IgD-negative memory B cell (primary cell): Measurements from ENCODE around the gene KCNB1. TPM values are rescaled to one million over a fixed set of nuclear protein-coding genes. Genes with fewer than 3 reads are reported as not detected.

Experiments
- H3K27ac Mint-ChIP-seq, 3 donors: one replicate each; pipeline ENCODE4 v1.8.0; 2020 to 2022; ENCODE audit warnings: mild to moderate bottlenecking in 3 of 3, mixed read lengths in 3 of 3, moderate library complexity in 1 of 3
- H3K27me3 Mint-ChIP-seq: one replicate; pipeline ENCODE4 v1.8.0; 2021; ENCODE audit warnings: mixed read lengths
- H3K36me3 Mint-ChIP-seq: one replicate; pipeline ENCODE4 v1.8.0; 2020; ENCODE audit warnings: mild to moderate bottlenecking, mixed read lengths
- H3K4me1 Mint-ChIP-seq, 3 donors: one replicate each; pipeline ENCODE4 v1.8.0; 2020 to 2022; ENCODE audit warnings: mixed read lengths in 3 of 3, mild to moderate bottlenecking in 1 of 3
- H3K4me3 Mint-ChIP-seq, 4 donors: one replicate each; pipeline ENCODE4 v1.8.0; 2020 to 2022; ENCODE audit warnings: mild to moderate bottlenecking in 4 of 4, mixed read lengths in 4 of 4, moderate library complexity in 3 of 4
- H3K9me3 Mint-ChIP-seq, 3 donors: one replicate each; pipeline ENCODE4 v1.8.0; 2020 to 2021; ENCODE audit warnings: mixed read lengths in 3 of 3, mild to moderate bottlenecking in 1 of 3
- polyA plus RNA-seq: library from polyadenylated mRNA; unstranded; fragments of 300-500 nt; fragmentation: Illumina TruSeq; gene quantifications from one replicate; pipeline ENCODE4 v1.2.3, GENCODE V29; 2021

Gene KCNB1
- polyA plus RNA-seq, 1 donor from 2014 or later, result not detected

DNA sequence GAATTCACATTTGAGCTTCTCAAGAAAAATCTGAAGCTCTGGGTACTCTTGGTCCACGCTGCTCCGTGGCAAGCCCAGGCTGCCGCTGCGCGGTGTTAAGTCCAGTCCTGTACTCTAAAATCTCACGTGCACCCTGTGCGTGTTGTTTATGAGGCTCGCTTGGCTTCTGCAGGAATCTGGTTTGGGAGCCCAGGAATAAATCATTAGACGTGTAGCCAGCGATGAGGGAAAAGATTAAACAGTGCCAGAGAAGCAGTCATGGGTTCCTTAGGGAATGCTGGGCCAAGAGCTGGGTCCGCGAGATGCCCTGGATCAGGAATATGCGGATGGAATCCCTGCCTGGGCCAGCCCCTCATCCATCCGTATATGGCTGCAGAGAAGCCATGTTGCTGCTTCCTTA, 87.3 kb downstream of the KCNB1 start:
- no peaks in the 10 kb centered on the region for H3K36me3 Mint-ChIP-seq
- H3K4me3 Mint-ChIP-seq, result no peak overlapping the region
- no peak overlapping the region for H3K27ac Mint-ChIP-seq
- peaks cover 16% of the 10 kb centered on the region for H3K27me3 Mint-ChIP-seq
- H3K4me1 Mint-ChIP-seq, result no peaks in the 10 kb centered on the region
- peaks cover 0 to 1% (median 0%) of the 10 kb centered on the region in 3 donors for H3K9me3 Mint-ChIP-seq

DNA sequence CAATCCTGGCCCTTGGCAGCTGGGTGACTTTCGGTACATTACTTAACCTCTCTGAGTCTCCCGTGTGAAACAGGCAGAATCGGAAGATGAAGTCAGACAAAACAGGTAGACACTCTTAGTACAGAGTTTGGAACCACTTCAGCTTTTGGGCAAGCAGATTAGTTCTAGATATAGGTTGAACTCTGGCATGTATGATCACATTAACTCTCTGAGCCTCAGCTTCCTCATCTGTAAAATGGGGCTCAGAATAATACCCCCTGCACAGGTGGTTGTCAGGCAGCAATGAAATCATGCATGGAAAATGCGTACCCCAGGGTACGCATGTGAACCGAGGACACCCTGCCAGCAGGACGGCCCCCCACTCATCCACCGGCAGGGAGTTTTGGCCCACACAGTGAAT, 87.7 kb downstream of the KCNB1 start:
- no peak overlapping the region for H3K4me3 Mint-ChIP-seq
- H3K27me3 Mint-ChIP-seq, result peaks cover 16% of the 10 kb centered on the region
- peaks cover 0 to 1% (median 0%) of the 10 kb centered on the region in 3 donors for H3K9me3 Mint-ChIP-seq
- no peaks in the 10 kb centered on the region for H3K36me3 Mint-ChIP-seq
- H3K4me1 Mint-ChIP-seq, result no peaks in the 10 kb centered on the region
- H3K27ac Mint-ChIP-seq, result no peak overlapping the region

DNA sequence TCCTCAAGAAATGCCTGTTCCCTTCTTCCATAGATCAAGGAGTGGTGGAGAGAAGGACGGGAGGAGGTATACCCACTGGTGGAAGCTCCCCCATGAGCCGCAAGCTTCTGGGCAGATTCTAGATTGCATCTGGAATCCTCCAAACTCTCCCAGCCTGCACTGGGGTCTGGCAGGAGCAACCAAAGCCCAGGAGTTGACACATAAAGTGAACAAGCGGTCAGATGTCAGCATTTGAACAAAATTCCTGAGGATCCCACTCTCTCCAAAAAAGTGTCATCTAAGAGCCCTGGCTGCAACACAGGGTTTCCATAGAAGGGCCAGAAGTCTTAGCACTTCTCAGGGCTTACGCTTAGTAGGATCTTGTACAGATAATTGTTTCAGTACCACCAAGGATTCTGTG, 88.2 kb downstream of the KCNB1 start:
- Mint-ChIP-seq H3K27me3 (peaks cover 16% of the 10 kb centered on the region), H3K9me3 (peaks cover 0 to 1% (median 0%) of the 10 kb centered on the region in 3 donors), H3K4me3 (no peak overlapping the region), H3K36me3 (no peaks in the 10 kb centered on the region), H3K4me1 (no peaks in the 10 kb centered on the region), H3K27ac (no peak overlapping the region)

DNA sequence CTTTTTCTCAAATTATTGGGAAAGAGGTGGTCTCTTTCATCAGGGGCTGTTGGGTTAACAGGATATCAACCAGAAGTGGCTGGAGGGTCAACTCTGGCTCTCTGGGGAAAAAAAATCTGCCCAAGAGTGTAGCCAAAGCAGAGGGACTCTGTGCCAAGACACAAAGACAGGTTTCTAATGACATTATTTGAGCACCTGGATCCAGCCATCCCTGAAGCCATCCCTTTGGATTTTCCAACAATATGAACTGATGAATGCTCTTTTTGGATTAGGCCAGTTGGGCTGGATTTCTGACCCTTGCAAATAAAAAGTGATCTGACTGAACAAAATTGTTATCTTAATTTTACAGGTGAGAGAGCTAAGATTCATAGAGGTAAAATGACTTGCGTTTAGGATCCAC, 88.7 kb downstream of the KCNB1 start:
- H3K27me3 Mint-ChIP-seq, result peaks cover 18% of the 10 kb centered on the region
- H3K4me3 Mint-ChIP-seq, result no peak overlapping the region
- H3K4me1 Mint-ChIP-seq, result no peaks in the 10 kb centered on the region
- H3K36me3 Mint-ChIP-seq, result no peaks in the 10 kb centered on the region
- peaks cover 0 to 1% (median 0%) of the 10 kb centered on the region in 3 donors for H3K9me3 Mint-ChIP-seq
- H3K27ac Mint-ChIP-seq, result no peak overlapping the region

DNA sequence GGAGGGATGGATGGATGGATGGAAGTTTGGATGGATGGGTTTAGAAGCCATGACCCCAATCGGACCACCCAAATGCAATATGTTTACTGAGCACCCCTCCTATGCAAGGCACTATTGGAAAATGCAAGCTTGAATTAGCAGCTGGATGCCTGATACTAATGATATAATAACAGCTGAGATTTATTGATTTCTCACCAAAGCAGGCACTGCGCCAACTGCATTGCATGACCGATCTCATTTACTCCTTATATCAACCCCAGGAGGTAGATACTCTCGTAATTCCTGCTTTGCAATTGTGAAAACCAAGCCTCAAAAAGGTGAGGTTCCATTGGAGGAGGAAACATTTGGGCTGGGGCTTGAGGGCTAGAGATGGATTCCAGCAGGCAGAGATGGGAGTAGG, 89.7 kb downstream of the KCNB1 start:
- H3K27ac Mint-ChIP-seq, result no peak overlapping the region
- peaks cover 18% of the 10 kb centered on the region for H3K27me3 Mint-ChIP-seq
- no peaks in the 10 kb centered on the region for H3K4me1 Mint-ChIP-seq
- H3K36me3 Mint-ChIP-seq, result no peaks in the 10 kb centered on the region
- H3K9me3 Mint-ChIP-seq, result peaks cover 0 to 1% (median 0%) of the 10 kb centered on the region in 3 donors
- H3K4me3 Mint-ChIP-seq, result no peak overlapping the region

DNA sequence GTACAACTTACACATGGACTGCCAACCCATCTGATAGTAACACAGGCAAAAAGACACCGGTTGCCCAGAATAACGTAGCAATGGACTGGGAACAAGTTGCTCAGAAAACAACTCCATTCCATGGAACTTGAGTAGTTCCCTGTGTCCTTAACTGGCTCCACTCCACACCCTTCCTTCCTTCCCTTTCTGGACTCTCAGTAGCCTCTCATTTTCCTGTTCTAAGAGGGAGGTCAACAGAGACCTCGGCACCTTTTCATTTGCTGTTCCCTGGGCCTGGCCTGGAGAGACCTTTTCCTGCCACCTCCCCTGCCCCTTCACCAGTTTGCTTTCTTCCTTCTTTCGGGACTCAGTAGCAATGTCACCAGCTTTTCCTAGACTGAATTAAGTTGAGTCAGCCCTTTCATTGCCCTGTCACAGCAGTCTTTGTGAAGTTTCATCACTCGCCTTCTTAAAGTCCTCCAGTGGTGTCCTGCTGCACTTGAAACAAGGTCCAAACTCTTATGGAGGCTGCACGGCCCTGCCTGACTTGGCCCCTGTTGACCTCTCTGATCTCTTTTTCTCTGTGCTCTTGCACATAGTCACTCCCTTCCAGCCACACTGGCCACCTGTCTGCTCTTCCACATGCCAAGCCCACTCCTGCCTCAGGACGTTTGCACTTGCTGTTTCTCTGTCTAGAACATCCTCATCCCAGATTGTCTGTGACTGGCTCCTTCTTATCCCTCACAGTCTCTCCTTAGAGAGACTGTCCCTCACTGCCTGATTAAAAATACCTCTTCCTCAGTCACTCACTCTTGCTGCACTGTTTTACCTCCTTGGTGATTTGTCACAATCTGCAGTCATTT, 90.8 kb downstream of the KCNB1 start:
- Mint-ChIP-seq H3K4me3 (no peak overlapping the region), H3K9me3 (peaks cover 0 to 1% (median 0%) of the 10 kb centered on the region in 3 donors), H3K36me3 (peaks cover 1% of the 10 kb centered on the region), H3K27ac (peak overlapping the region in 1 of 3 donors; percentile 11), H3K27me3 (peaks cover 18% of the 10 kb centered on the region), H3K4me1 (no peaks in the 10 kb centered on the region)

DNA sequence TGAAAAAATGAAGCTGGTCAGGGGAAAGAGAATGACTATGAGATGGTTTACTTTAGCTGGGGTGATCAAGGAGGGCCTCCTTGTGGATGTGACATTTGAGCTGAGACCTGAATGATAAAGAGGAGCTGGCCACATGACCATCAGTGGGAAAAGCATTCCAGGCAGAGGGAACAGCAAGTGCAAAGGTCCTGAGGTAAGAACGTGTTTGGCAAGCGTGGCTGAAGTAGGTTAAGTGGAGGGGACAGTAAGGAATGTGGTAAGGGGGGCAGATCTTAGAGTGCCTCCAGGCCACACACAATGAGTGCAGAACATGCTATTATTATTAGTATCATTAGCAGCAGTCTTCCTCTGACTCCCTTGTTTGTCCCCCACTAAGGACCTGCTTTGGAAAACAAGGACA, 92.6 kb downstream of the KCNB1 start:
- H3K36me3 Mint-ChIP-seq, result peaks cover 1% of the 10 kb centered on the region
- H3K4me3 Mint-ChIP-seq, result no peak overlapping the region
- H3K4me1 Mint-ChIP-seq, result no peaks in the 10 kb centered on the region
- no peak overlapping the region for H3K27ac Mint-ChIP-seq
- peaks cover 15% of the 10 kb centered on the region for H3K27me3 Mint-ChIP-seq
- H3K9me3 Mint-ChIP-seq, result no peaks in the 10 kb centered on the region

DNA sequence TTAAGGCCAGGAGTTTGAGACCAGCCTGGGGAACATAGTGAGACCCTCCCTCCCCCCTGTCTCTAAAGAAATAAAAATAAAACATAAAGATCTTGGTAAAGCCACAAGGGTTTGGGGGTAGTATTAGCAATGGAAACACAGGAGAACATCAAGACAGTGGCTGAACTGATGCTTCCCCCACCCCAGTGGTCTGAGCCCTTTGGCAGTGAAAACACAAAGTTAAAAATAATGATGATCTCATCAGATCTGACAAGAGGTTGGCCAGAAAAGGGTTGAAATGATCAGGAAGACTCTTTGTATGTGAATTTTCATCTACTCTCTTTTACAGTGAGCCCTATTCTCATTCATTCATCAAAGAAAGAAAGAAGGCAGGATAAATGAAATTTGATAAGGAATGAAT, 93.7 kb downstream of the KCNB1 start:
- Mint-ChIP-seq H3K36me3 (peaks cover 1% of the 10 kb centered on the region), H3K4me3 (no peak overlapping the region), H3K27me3 (peaks cover 19% of the 10 kb centered on the region), H3K4me1 (no peaks in the 10 kb centered on the region), H3K27ac (no peak overlapping the region), H3K9me3 (no peaks in the 10 kb centered on the region)

DNA sequence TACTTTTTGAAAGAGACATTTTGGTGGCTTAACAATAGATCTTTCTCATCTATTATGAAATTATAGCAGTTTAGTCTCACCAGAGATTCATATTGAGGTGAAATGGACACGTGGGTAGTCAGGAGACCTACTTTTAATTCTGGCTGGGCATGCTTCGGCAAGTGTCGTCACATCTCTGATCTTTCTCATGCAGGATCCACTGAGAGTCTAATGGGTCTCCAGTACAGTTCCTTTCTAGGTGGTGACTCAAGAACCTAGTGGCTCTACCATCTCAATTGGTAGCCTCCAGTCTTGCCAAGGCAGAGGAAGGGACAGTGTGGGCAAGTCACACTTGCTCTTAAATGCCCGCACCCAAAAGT, 94.9 kb downstream of the KCNB1 start:
- no peaks in the 10 kb centered on the region for H3K9me3 Mint-ChIP-seq
- H3K4me1 Mint-ChIP-seq, result no peaks in the 10 kb centered on the region
- peaks cover 18% of the 10 kb centered on the region for H3K27me3 Mint-ChIP-seq

DNA sequence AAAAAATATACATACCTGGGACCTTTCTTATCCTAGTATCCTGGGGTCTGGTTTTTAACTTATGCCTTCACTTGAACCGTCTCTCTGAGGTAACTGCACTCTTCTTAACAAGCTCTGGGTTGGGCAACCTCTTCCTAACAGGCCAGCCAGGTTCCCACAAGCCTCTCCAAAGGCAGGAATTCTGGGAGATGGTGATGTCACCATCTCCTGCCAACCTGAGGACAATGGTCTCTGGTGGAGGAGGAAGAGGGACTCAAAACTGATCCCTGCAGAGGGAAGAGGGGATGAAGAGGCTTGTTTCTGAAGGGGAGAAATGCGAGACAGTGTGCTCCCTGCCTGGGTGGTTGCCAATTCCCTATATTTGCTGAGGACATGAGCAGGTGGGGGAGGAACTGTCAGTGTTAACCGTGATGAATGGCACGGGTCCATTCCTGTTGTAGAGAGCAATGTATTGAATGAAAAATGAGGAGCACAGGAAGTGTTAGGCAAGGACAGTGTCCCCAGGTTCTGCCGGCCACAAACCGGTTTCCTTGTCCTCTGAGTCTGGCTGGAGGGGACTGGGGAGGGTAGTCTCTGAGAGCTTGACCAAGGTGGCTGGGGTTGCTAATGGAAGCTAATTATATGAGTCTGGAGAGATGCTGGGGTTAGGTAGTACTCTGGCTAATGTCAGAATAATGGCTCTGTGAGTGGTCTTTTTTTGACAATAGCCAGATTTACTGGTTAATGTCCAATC, 95.5 kb downstream of the KCNB1 start:
- peaks cover 14% of the 10 kb centered on the region for H3K27me3 Mint-ChIP-seq
- no peaks in the 10 kb centered on the region for H3K4me1 Mint-ChIP-seq
- H3K27ac Mint-ChIP-seq, result no peak overlapping the region
- H3K4me3 Mint-ChIP-seq, result no peak overlapping the region
- peaks cover 1% of the 10 kb centered on the region for H3K36me3 Mint-ChIP-seq
- no peaks in the 10 kb centered on the region for H3K9me3 Mint-ChIP-seq

More for the DNA sequence above, 94.9 kb downstream of the KCNB1 start:
- H3K4me3 Mint-ChIP-seq, result no peak overlapping the region
- H3K36me3 Mint-ChIP-seq, result peaks cover 1% of the 10 kb centered on the region
- no peak overlapping the region for H3K27ac Mint-ChIP-seq

DNA sequence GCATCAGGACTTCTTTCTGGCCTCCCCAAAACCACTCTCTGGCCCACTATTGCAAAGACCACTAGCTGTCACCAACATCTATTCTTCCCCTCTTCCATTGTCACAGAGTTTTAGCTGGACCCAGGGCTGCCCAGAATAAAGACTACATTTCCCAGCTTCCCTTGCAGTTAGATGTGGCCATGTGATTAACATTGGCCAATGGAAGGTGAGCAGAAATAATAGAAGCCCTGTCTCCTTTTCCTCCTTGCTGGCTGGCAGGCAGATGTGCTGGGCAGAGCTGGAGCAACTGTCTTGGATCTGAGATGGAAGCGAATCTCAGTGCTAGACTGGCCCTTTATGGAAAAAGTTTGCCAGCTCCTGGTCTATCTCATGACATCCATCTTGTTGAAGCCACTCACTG, 97.0 kb downstream of the KCNB1 start:
- Mint-ChIP-seq H3K4me3 (no peak overlapping the region), H3K27me3 (peaks cover 17% of the 10 kb centered on the region), H3K27ac (no peak overlapping the region), H3K9me3 (no peaks in the 10 kb centered on the region), H3K4me1 (no peaks in the 10 kb centered on the region), H3K36me3 (peaks cover 1% of the 10 kb centered on the region)

DNA sequence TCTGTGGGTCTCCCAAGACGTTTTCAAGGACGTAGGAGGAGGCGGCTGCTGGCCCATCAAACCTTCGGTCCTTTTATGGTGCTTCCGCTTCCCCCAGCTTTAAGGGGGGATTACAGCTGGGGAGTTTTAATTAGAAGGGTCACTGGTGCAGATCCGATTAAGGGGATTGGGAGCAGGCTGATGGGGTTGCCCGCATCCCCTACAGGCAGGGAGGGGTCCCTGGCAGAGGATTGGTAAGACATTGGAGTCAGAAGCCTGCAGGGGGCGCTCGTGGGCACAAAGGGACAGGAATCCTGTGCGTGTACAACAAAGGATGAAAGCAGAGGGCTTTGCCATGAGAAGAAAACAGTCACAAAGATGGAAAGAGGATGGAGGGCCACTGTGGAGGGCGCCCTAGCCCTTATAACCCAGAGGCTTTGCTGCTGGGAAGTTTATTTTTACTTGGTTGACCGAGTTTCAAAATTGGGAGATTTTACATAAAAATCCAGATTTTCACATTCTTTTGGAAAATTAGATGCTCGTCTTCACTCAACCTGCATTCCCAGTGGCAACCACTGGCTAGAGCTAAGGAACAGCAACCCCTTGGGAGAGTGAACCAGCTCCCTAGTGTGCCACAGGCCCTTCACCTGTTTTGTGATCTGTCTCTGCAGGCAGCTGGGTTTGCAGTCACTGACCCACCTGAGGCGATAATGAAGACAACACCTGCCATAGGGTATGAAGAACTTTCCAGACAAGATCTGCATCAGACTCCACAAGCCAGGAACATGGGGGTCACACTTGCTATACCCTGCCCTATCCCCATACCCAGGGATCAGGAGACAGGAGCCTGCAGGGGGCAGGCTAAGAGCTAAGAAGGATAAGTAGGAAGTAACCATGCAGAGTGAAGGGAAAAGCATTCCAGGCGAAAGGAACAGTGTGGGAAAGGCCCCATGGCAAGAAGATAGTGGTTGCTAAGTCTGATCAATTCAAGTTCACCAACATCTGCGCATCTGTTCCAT, 97.7 kb downstream of the KCNB1 start:
- H3K4me1 Mint-ChIP-seq, result no peaks in the 10 kb centered on the region
- no peaks in the 10 kb centered on the region for H3K9me3 Mint-ChIP-seq
- peak overlapping the region in 1 of 4 donors; percentile 55 for H3K4me3 Mint-ChIP-seq
- H3K27me3 Mint-ChIP-seq, result peaks cover 17% of the 10 kb centered on the region
- H3K27ac Mint-ChIP-seq, result no peak overlapping the region
- peaks cover 1% of the 10 kb centered on the region for H3K36me3 Mint-ChIP-seq

DNA sequence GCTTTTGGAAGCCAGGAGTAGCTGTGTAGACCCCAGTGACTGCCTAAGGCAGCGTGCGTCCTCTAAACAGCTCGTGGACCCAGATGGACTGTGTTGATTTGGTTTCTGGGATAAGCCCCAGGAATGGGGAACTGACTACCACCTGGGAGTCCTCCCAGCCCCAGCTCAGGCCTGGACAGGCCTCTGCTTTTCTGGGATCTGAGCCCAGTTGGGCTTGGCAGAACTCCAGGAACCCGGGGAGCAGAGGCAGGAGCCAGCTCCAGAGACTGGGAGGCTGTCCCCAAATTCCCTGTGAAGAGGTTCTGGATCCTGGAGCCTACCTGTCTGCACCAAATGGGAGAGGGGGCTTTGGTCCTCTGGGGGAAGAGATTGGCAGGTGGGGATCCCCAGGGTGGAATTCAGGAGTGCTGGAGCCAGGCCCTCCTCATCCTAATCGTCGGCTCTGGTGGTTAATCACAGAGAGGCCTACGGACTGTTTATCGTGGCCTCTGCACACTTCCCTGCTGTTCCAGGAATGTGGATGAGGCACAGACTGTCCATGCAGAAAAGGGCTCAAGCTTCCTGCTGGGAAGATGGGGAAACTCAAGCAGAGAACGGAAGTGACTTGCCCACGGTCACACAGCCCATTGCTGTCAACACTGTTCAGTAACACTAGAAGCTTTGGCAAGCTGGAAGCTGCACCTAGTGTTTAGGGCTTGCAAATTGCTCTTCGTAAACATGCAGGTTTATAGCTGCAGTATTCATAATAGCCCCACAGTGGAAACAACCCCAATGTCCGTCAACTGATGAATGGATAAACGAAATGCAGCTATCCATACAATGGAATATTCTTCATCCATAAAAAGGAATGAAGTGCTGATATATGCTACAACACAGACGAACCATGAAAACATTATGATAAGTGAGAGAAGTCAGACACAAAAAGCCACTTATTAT, 100.6 kb downstream of the KCNB1 start:
- no peaks in the 10 kb centered on the region for H3K4me1 Mint-ChIP-seq
- H3K27me3 Mint-ChIP-seq, result peaks cover 16% of the 10 kb centered on the region
- H3K27ac Mint-ChIP-seq, result no peak overlapping the region
- peaks cover 1% of the 10 kb centered on the region for H3K36me3 Mint-ChIP-seq
- H3K4me3 Mint-ChIP-seq, result no peak overlapping the region
- H3K9me3 Mint-ChIP-seq, result no peaks in the 10 kb centered on the region

DNA sequence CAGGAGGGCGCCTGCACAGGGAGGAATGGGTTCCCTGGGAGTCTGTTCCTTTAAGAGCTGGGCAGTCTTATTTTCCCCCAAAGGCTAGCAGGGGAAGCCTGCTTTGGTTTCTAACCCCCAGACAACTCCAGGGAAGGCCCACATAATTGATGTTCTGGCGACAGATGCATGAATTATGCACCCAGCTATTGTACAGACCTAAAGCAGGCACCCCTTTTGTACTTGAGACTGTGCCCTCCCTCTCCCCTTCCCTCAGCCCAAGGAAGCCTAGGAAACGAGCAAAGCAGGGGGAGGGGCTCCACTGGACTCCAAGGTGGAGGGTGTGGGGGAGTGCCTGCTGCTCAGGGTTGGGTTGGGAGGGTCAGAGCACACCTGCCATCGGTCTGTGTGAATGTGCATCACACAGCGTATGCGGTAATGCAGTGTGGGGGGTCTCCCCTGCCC, 102.1 kb downstream of the KCNB1 start:
- Mint-ChIP-seq H3K27ac (no peak overlapping the region), H3K4me1 (no peaks in the 10 kb centered on the region), H3K9me3 (no peaks in the 10 kb centered on the region), H3K36me3 (no peaks in the 10 kb centered on the region), H3K27me3 (peaks cover 17% of the 10 kb centered on the region), H3K4me3 (no peak overlapping the region)
